IgD-negative memory B cell (primary cell): Measurements from ENCODE around the gene NADK2. TPM values are rescaled to one million over a fixed set of nuclear protein-coding genes. Genes with fewer than 3 reads are reported as not detected.
"Not testable (repeated sequence)": the region's sequence is repeated elsewhere in the genome, so short reads cannot be mapped to it uniquely, and the experiment has no call there.

Experiments
- H3K27ac Mint-ChIP-seq, 3 donors: one replicate each; pipeline ENCODE4 v1.8.0; 2020 to 2022; ENCODE audit warnings: mild to moderate bottlenecking in 3 of 3, mixed read lengths in 3 of 3, moderate library complexity in 1 of 3
- H3K27me3 Mint-ChIP-seq: one replicate; pipeline ENCODE4 v1.8.0; 2021; ENCODE audit warnings: mixed read lengths
- H3K36me3 Mint-ChIP-seq: one replicate; pipeline ENCODE4 v1.8.0; 2020; ENCODE audit warnings: mild to moderate bottlenecking, mixed read lengths
- H3K4me1 Mint-ChIP-seq, 3 donors: one replicate each; pipeline ENCODE4 v1.8.0; 2020 to 2022; ENCODE audit warnings: mixed read lengths in 3 of 3, mild to moderate bottlenecking in 1 of 3
- H3K4me3 Mint-ChIP-seq, 4 donors: one replicate each; pipeline ENCODE4 v1.8.0; 2020 to 2022; ENCODE audit warnings: mild to moderate bottlenecking in 4 of 4, mixed read lengths in 4 of 4, moderate library complexity in 3 of 4
- H3K9me3 Mint-ChIP-seq, 3 donors: one replicate each; pipeline ENCODE4 v1.8.0; 2020 to 2021; ENCODE audit warnings: mixed read lengths in 3 of 3, mild to moderate bottlenecking in 1 of 3
- polyA plus RNA-seq: library from polyadenylated mRNA; unstranded; fragments of 300-500 nt; fragmentation: Illumina TruSeq; gene quantifications from one replicate; pipeline ENCODE4 v1.2.3, GENCODE V29; 2021

NADK2 gene
- 4.1 TPM for polyA plus RNA-seq

GRCh38 chr5:36241631-36242533, at the start of gene NADK2:
Gene NADK2 (minus strand): TSS chr5:36241925. CDS start chr5:36241798, 127 bp downstream.
- Mint-ChIP-seq H3K36me3 (no peaks in the 10 kb centered on the region), H3K27me3 (no peaks in the 10 kb centered on the region), H3K27ac (peak within 1 kb of the TSS; percentile 93 to 96 (median 93)), H3K4me1 (peaks cover 23 to 42% (median 42%) of the 10 kb centered on the region in 3 donors), H3K4me3 (peak within 1 kb of the TSS; percentile 92 to 99 (median 96)), H3K9me3 (no peaks in the 10 kb centered on the region)

DNA sequence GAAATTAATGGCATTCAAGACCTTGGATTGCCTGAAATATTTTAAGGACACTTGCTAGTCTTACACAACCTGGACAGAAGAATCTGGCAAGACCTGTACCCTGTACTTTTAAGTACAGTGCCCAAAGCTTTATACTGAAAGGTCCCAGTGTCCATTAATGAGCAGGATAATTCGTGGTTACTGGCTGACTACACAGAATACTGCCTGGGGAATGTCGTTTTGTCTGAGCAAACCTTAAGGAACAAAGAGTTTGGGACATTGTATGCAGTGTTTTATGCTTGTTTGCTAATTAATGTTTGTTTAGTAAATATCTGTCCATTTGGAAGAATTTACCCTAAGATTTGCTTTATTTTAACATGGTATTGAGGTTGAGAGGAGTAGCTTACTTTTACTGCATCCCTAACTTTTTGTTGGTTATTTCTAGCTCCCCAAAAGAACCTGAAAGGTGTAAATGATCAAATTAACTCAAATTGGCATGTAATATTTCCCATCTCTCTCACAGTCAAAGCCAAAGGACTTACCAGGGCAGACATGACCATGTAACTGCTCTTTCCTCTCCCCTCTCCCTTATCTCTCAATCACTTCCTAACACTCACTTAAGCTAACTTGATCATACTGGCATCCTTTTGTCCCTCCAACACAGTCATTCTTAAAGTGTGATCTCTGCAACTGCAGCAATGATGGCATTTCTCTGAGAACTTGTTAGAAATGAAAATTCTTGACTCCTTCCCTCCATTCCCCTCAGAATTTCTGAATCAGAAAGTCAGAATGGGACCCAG, 44.3 kb upstream of the NADK2 start:
- no peak overlapping the region for H3K27ac Mint-ChIP-seq
- H3K4me1 Mint-ChIP-seq, result peaks cover 4 to 6% (median 5%) of the 10 kb centered on the region in 3 donors
- H3K9me3 Mint-ChIP-seq, result no peaks in the 10 kb centered on the region
- no peak overlapping the region for H3K4me3 Mint-ChIP-seq
- H3K36me3 Mint-ChIP-seq, result no peaks in the 10 kb centered on the region
- H3K27me3 Mint-ChIP-seq, result peaks cover 1% of the 10 kb centered on the region

- not testable (repeated sequence) for H3K36me3 Mint-ChIP-seq, H3K4me1 Mint-ChIP-seq, H3K4me3 Mint-ChIP-seq, H3K27me3 Mint-ChIP-seq, H3K9me3 Mint-ChIP-seq, H3K27ac Mint-ChIP-seq
Observed at GRCh38 chr5:36283775-36284174, 42.0 kb upstream of the NADK2 start.

- Mint-ChIP-seq H3K4me3 (no peak overlapping the region), H3K4me1 (peaks cover 6% of the 10 kb centered on the region in 3 donors), H3K36me3 (peaks cover 2% of the 10 kb centered on the region), H3K27me3 (no peaks in the 10 kb centered on the region), H3K27ac (no peak overlapping the region), H3K9me3 (no peaks in the 10 kb centered on the region)
Observed at GRCh38 chr5:36281626-36282025, 39.9 kb upstream of the NADK2 start.

GRCh38 chr5:36279054-36279698, 37.5 kb upstream of the NADK2 start:
- Mint-ChIP-seq H3K27me3 (no peaks in the 10 kb centered on the region), H3K36me3 (peaks cover 2% of the 10 kb centered on the region), H3K4me1 (peaks cover 6% of the 10 kb centered on the region in 3 donors), H3K9me3 (no peaks in the 10 kb centered on the region), H3K27ac (no peak overlapping the region), H3K4me3 (no peak overlapping the region)

- Mint-ChIP-seq H3K36me3 (peaks cover 2% of the 10 kb centered on the region), H3K27ac (no peak overlapping the region), H3K4me3 (no peak overlapping the region), H3K9me3 (no peaks in the 10 kb centered on the region), H3K27me3 (no peaks in the 10 kb centered on the region), H3K4me1 (peaks cover 0 to 2% (median 2%) of the 10 kb centered on the region in 3 donors)
Observed at GRCh38 chr5:36277521-36278176, 35.9 kb upstream of the NADK2 start.

GRCh38 chr5:36276864-36277263, 35.1 kb upstream of the NADK2 start:
- Mint-ChIP-seq H3K4me1 (peaks cover 0 to 2% (median 2%) of the 10 kb centered on the region in 3 donors), H3K4me3 (no peak overlapping the region), H3K9me3 (no peaks in the 10 kb centered on the region), H3K36me3 (peaks cover 2% of the 10 kb centered on the region), H3K27me3 (no peaks in the 10 kb centered on the region), H3K27ac (no peak overlapping the region)

DNA sequence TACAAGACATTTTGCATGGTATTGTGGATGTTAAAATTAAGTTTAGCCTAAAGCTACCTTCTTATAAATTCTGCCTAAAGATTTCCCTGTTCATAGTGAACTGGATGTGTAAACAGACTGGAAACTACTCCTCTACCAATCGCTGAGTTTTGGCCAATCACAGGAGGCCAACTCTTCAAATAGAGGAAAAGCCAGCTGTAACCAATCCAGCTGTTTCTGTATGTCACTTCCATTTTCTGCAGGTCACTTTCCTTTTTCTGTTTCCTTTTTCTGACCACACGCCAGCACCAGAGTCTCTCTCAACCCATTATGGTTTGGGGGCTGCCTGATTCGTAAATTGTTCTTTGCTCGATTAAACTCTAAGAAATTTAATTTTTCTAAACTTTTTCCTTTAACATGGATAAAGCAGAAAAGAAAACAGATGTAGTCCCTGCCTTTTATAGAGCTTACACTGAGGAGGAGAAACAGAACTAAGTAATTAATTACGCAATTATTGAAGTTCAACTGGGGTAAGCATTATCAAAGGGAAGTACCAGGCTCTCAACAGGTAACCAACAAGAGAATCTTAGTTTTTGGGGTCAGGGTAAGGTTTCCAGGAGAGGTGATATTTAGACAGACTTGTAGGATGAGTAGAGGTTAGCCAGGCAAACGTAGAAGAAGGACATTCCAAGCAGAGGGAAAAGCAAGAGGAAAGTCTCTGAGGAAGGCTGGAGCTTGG, 32.2 kb upstream of the NADK2 start:
- H3K27ac Mint-ChIP-seq, result no peak overlapping the region
- no peaks in the 10 kb centered on the region for H3K9me3 Mint-ChIP-seq
- H3K4me3 Mint-ChIP-seq, result no peak overlapping the region
- H3K27me3 Mint-ChIP-seq, result no peaks in the 10 kb centered on the region
- peaks cover 2% of the 10 kb centered on the region for H3K36me3 Mint-ChIP-seq
- H3K4me1 Mint-ChIP-seq, result peaks cover 0 to 2% (median 2%) of the 10 kb centered on the region in 3 donors

DNA sequence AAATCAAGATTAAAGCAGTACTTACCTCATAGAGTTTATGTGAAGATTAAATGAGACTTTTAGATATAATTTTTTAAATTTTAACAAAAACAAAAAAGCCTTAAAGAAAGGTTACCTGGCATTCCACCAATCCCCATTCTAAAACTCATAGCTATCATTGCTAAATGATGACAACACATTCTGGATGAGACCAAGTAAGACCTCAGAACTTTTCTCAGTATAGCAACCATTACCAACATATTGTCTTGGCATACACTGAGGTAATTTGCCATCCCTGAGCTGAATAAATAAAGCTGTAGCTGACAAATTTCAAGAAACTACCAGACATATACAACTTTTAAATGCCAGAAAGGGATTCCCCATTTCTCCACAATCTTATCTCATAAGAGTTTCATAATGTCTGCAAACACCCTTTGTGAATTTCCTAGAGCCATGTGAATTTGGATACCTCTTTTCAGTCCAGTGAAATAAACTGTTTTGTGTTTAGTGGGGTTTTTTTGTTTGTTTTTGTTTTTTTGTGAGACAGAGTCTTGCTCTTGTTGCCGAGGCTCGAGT, 30.5 kb upstream of the NADK2 start:
- Mint-ChIP-seq H3K27ac (no peak overlapping the region), H3K4me3 (no peak overlapping the region), H3K27me3 (no peaks in the 10 kb centered on the region), H3K4me1 (no peaks in the 10 kb centered on the region), H3K36me3 (peaks cover 2% of the 10 kb centered on the region), H3K9me3 (no peaks in the 10 kb centered on the region)

DNA sequence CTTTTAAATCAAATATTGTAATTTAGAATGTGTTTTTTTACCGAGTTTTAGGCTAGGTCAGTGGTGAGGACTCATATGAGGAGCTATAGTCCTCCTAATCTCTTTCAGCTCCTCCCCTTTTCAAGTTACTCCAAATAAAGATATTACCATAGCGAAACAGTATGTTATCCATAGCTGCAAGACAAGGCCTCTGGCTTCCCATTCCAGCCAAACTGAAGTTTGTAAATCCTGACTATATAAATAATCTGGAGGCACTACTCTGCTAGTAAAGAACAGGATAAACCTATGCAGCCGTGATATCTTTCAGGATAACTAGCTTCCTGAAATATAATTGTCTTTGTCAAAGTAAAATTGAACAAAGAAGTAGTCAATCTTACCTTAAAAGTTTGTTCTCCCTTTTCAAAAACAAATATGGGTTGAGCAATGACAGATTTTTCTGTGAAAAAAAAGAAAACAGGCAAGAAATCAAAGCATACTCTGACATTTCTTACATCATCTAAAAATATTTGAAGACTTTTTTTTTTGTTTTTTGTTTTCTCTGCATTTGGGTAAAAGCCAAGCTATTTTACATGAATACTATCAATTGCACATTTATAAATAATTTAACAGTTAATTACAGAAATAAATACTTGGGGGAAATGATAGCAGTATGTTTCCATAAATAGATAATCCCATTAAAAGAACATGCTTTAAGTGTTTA, 29.3 kb upstream of the NADK2 start:
- Mint-ChIP-seq H3K4me1 (peaks cover 0 to 1% (median 0%) of the 10 kb centered on the region in 3 donors), H3K4me3 (no peak overlapping the region), H3K27ac (no peak overlapping the region), H3K9me3 (no peaks in the 10 kb centered on the region), H3K36me3 (no peaks in the 10 kb centered on the region), H3K27me3 (no peaks in the 10 kb centered on the region)

DNA sequence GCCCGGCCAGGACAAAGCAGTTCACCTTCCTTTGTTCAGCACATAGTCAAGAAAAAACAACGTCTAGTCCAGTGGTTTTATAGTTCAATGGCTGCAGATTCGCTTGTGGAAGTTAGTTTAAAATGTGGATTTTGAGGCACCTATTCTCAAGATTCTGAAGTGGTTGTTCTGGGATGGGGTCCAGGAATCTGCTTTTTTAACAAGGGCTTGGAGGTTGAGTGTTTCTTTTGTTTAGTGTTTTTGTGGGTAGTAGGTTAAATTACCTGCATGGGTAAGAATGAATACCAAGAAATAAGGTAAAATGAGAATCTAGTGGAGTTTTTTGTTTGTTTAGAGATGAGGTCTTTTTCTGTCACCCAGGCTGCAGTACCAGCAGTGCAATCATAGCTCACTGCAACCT, 28.4 kb upstream of the NADK2 start:
- no peak overlapping the region for H3K4me3 Mint-ChIP-seq
- no peaks in the 10 kb centered on the region for H3K27me3 Mint-ChIP-seq
- no peaks in the 10 kb centered on the region for H3K9me3 Mint-ChIP-seq
- peaks cover 0 to 1% (median 0%) of the 10 kb centered on the region in 3 donors for H3K4me1 Mint-ChIP-seq
- no peak overlapping the region for H3K27ac Mint-ChIP-seq
- no peaks in the 10 kb centered on the region for H3K36me3 Mint-ChIP-seq

GRCh38 chr5:36269478-36269877, 27.8 kb upstream of the NADK2 start:
- H3K27ac Mint-ChIP-seq, result no peak overlapping the region
- H3K9me3 Mint-ChIP-seq, result no peaks in the 10 kb centered on the region

GRCh38 chr5:36267905-36268304, 26.2 kb upstream of the NADK2 start:
- Mint-ChIP-seq H3K36me3 (no peaks in the 10 kb centered on the region), H3K4me3 (no peak overlapping the region), H3K9me3 (no peaks in the 10 kb centered on the region), H3K27me3 (no peaks in the 10 kb centered on the region), H3K27ac (no peak overlapping the region), H3K4me1 (peaks cover 0 to 1% (median 0%) of the 10 kb centered on the region in 3 donors)

More at GRCh38 chr5:36269478-36269877, 27.8 kb upstream of the NADK2 start:
- no peak overlapping the region for H3K4me3 Mint-ChIP-seq
- no peaks in the 10 kb centered on the region for H3K27me3 Mint-ChIP-seq
- H3K36me3 Mint-ChIP-seq, result no peaks in the 10 kb centered on the region
- peaks cover 0 to 1% (median 0%) of the 10 kb centered on the region in 3 donors for H3K4me1 Mint-ChIP-seq
